Measurements from ENCODE around the gene CLN3.
"Not testable (repeated sequence)": the region's sequence is repeated elsewhere in the genome, so short reads cannot be mapped to it uniquely, and the experiment has no call there.

CLN3 gene

GRCh38 chr16:28491970-28492474, at the start of gene CLN3:
Gene CLN3 (minus strand): TSS chr16:28492074. CDS start chr16:28491759, 315 bp downstream.
- peak; percentile 98 for DNase-seq

- DNase-seq = no peak
Observed at GRCh38 chr16:28540346-28540745, 48.5 kb upstream of the CLN3 start.

- no peak for DNase-seq
Observed at GRCh38 chr16:28538733-28539596, 47.1 kb upstream of the CLN3 start, which contains the start of gene NUPR1. Gene NUPR1 (minus strand): TSS chr16:28538974. CDS start chr16:28538907, 67 bp downstream.

- DNase-seq = no peak
Observed at GRCh38 chr16:28537964-28538732, 46.3 kb upstream of the CLN3 start.

GRCh38 chr16:28537076-28537475, 45.2 kb upstream of the CLN3 start:
- no peak for DNase-seq

GRCh38 chr16:28534542-28535373, 42.9 kb upstream of the CLN3 start:
- peak; percentile 82 for DNase-seq

- DNase-seq = no peak
Observed at GRCh38 chr16:28532940-28533647, 41.2 kb upstream of the CLN3 start.

GRCh38 chr16:28531777-28532744, 40.2 kb upstream of the CLN3 start:
- DNase-seq = no peak

GRCh38 chr16:28529124-28529523, 37.2 kb upstream of the CLN3 start:
- no peak for DNase-seq

GRCh38 chr16:28528463-28528867, 36.6 kb upstream of the CLN3 start:
- DNase-seq = no peak

GRCh38 chr16:28527985-28528384, 36.1 kb upstream of the CLN3 start:
- no peak for DNase-seq

GRCh38 chr16:28527100-28527785, 35.4 kb upstream of the CLN3 start:
- DNase-seq = not testable (repeated sequence)

- DNase-seq = peak; percentile 21
Observed at GRCh38 chr16:28526201-28527099, 34.6 kb upstream of the CLN3 start.

GRCh38 chr16:28524681-28525171, 32.9 kb upstream of the CLN3 start:
- DNase-seq = peak; percentile 52

GRCh38 chr16:28522792-28523191, 30.9 kb upstream of the CLN3 start:
- DNase-seq = no peak

- no peak for DNase-seq
Observed at GRCh38 chr16:28521436-28521835, 29.6 kb upstream of the CLN3 start.

- DNase-seq = no peak
Observed at GRCh38 chr16:28520672-28521071, 28.8 kb upstream of the CLN3 start.

GRCh38 chr16:28514246-28514645, 22.4 kb upstream of the CLN3 start:
- no peak for DNase-seq
